ENCODE measurements around the gene SMYD3.

SMYD3 gene

DNA sequence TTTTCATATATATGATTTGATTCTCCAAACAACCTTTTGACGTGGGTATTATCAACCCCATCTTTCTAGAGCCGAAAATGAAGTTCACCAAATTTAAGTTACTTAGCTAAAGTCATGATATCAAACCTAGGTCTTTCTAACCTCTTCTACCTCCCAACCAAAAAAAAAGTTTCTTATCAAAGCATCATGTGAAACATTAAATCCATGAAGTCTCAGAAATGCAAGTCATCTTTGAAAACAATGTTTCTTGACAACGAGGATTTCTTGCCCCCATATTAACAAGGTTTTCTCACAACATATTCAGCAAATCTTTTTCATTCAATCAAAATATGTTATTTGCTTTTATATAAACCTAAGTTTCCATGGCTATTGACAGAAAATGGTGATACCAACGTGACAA lies 306.3 kb downstream of the SMYD3 start:
- DNase-seq = no peak

DNA sequence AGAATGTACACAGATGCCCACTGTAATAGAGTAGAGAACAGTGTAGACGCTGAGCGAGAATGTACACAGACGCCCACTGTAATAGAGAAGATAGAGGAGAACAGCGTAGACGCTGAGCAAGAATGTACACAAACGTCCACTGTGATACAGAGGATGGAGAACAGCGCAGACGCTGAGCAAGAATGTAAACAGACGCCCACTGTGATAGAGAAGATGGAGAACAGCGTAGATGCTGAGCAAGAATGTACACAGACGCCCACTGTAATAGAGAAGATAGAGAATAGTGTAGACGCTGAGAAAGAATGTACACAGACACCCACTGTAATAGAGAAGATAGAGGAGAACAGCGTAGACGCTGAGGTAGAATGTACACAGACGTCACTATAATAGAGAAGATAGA lies 306.9 kb downstream of the SMYD3 start:
- no peak for DNase-seq

DNA sequence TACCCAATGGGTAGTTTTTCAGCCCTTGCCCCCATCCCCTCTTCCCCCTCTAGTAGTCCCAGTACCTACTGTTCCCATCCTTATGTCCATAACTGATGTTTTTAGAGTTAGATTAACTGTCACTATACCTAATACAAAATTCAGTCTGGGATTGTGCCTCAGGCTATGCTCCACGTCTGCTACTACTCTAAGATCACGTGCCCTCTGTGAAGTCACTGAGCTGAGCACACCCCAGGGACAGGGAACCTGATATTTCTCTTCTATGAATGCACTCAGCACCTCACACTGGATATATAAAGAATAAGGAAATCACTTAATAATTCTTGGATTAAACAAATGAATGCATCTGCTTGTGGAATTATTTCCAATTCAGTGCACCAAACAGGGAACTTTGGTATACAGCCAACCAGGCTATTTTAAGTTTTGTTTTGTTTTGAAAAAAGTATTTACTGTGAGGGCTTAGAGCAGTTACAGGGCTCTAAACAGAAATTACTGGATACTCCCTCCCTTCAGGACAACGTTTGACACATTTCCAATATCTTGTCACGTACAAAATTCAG lies 307.9 kb downstream of the SMYD3 start:
- DNase-seq = no peak

DNA sequence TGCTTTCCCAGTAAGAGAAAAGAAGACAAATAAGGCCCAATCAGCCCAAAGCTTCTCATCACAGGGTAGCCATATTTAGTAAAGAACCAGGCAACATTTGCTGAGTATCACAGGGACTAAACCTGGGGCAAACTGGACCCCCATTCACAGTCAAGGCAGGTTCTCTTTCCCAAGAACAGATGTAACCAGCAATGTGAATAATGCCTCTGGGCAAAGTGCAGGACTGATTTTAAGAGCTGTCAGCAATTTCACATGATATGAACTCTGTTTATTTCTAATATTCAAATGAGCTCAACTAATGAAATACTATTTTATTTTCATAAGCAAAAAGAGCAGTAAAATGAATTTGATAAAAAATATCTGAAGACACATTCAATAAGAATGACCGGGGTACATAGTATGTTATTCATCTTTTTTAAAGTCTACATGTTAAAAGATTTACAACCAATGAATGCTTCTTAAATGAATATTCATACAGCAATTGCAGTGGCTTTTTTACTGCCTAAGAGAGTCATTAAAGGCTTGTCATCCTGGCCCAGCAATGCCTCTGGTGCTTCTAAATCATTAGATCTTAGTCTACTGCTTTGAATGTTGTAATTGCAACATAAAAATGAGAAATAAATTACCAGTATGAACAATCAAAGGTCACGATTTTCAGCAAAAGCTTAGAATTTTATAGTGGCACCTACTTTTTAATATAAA lies 308.8 kb downstream of the SMYD3 start:
- no peak for DNase-seq

GRCh38 chr1:246197076-246197475 lies 310.0 kb downstream of the SMYD3 start:
- DNase-seq = no peak

GRCh38 chr1:246195296-246195695 lies 311.8 kb downstream of the SMYD3 start:
- no peak for DNase-seq

- DNase-seq = no peak
Measured at GRCh38 chr1:246193537-246193936, 313.5 kb downstream of the SMYD3 start.

DNA sequence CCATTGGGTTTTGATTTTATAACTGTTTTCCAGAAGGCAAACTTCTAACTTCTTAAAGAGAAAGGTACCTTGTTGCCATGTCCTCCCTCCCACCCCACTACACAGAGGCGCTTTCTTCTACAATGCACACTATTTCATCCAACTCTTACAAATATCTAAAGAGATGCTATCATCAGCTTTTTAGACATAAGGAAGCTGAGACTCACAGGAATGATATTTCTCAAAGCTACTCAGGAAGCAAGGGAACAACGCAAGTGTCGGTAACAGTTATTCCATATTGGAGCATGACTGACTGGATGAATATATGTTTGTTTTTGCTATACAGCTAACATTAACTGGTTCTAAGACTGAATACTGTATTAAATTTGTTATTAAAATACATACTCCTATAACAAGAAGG lies 318.0 kb downstream of the SMYD3 start:
- DNase-seq = no peak

DNA sequence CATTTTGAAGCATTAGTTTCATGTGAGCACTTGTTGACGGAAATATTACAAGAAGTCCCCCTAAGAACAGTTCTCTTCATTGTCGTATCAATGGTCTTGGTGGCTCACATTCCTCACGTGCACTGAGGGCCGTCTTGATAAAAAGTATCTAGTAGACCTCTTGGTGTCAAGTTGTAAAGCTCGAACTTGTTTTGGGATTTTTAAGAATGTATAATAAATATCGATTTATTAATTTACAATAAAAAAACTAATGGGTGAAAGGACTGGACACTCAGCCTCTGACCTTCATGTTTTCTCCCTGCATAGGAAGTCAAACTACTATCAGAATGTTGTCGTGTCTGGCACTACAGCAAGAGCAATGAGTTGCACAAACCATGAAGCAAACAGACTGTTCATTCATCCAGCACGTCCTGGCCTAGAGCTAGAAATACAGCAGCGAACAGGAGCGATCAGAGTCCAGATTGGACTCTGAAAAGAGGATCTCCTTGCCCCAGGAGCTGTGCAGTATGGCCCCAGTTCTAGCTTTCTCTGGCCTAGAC lies 319.2 kb downstream of the SMYD3 start:
- no peak for DNase-seq

DNA sequence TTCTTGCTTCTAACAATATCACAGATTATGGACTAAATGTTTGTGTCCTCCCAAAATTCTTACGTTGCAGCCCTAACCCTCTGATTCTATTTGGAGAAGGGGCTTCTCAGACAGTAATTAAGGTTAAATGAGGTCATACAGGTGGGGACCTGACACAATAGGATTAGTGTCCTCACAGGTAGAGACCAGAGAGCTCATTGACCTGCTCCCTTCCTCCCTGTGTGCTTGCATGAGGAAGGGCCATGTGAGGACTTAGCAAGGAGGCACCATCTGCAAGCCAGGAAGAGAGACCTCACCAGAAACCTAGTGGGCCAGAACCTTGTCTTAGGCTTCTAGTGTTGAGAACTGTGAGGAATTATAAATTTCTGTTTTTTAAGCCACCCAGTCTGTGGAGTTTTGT lies 322.6 kb downstream of the SMYD3 start:
- DNase-seq = no peak

DNA sequence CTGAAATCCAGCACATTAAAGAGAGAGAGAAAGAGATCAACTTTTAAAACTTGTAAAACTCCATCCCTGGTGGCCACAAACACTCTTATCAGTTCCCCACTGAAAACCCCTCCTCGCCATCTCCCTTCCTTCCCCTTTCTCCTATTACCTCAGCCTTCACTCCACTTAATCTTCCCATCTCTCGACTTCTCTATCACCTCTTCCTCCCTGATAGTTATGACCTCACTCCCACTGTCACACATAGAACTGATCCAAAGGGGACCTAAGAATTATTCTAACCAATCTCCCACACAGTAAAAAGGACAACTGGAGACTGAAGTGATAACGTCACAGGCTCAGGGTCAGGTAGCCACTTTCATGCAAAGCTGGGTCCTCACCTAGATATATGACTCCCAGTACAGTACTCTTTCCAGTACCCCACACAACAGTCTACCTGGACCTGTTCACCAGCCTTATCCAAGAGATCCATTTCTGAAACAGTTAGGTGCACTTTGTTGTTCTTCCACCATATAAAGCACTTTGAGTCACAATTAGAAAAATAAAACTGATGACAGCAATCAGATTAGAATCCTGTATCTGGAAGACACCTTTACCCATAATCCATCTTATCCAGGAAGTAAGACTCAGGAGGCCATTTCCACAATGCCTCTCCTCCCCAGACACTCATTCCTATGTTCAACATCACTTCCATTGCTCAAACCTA lies 324.8 kb downstream of the SMYD3 start:
- no peak for DNase-seq

DNA sequence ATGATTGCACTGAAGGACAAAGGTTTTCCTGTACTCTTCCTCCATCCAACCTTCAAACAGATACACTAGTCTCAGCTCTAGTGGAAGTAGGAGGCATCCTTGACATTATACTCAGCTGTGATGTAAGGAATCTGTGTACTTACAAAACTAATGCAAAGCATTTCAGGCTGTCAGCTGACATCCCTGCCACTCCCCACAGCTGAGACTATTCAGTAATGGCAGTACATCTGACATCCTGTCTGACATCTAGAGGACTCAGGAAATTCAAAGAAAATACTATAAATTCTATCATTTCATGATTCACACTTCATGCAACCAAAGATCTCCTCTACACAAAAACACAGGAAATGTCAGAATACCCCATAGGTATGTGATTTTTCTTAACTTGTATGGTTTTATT lies 325.8 kb downstream of the SMYD3 start:
- DNase-seq = no peak

DNA sequence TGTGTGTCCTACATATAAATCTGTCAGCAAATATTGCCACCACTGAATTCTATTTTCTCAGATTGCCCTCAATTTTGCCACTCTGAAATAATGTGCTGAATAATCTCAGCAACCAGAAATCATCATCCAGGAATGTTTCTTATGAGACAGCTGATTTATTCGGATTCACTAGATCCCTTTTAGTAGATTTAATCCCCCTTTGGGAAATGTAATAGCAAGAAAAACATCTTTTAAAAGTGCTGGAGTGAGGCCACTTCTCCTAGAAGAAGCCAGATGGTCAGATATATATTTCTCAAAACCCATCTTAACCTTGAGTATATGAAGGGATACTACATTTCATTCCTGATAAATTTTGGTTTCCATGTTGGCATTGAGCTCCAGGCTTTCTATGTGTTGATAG lies 327.7 kb downstream of the SMYD3 start:
- DNase-seq = no peak

DNA sequence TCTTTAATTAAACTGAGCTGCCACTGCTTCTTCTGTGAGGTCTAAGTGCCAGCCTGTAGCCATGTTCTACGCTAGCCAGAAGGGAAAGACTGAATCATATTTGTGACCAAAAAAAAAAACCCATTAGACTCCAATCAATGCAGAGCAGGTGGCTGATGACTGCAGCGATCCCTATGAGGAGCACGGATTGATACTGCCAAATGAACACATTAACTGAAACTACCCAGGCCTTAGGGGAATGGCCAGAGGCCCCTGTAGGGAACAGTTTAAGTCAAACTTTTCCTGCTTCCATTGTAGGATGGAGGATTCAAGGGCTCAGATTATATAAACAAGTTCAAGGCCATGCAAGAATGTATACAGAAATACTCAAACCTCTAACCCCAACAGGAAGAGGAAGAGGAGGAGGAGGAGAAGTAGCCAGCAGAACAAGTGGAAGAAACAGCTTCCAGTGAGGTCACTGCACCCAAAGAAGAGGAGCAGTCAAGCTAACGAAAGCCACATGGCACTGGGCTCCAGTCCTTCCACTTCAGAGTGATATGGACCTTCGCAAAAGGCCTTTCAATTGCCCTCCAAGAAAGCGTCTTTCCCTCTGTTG lies 328.3 kb downstream of the SMYD3 start:
- no peak for DNase-seq

- no peak for DNase-seq
Measured at GRCh38 chr1:246176126-246177024, 330.7 kb downstream of the SMYD3 start.

- DNase-seq = no peak
Measured at GRCh38 chr1:246170574-246171261, 336.4 kb downstream of the SMYD3 start.

DNA sequence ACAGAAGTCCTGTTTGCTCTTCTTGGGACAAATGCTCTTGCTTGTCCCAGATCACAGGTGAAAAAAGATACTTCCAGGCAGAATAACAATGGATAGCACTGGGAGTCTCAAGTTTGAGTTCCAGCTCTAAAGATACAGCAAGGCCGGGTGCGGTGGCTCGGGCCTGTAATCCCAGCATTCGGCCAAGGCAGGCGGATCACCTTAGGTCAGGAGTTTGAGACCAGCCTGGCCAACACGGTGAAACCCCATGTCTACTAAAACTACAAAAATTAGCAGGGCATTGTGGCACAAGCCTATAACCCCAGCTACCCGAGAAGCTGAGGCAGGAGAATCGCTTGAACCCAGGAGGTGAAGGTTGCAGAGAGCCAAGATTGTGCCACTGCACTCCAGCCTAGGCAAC lies 337.6 kb downstream of the SMYD3 start:
- DNase-seq = no peak

- DNase-seq = no peak
Measured at GRCh38 chr1:246169019-246169418, 338.1 kb downstream of the SMYD3 start.

GRCh38 chr1:246166841-246167240 lies 340.2 kb downstream of the SMYD3 start:
- DNase-seq = no peak

GRCh38 chr1:246165826-246166709 lies 341.0 kb downstream of the SMYD3 start:
- DNase-seq = no peak

GRCh38 chr1:246164764-246165163 lies 342.3 kb downstream of the SMYD3 start:
- DNase-seq = no peak

Data from activated CD8-positive, alpha-beta memory T cell treated with anti-CD3 and anti-CD28 coated beads, Interleukin-2, amount 50 U/mL, for 4 hours (primary cell).